ENCODE data around the gene CCL28.

The CCL28 gene

DNA sequence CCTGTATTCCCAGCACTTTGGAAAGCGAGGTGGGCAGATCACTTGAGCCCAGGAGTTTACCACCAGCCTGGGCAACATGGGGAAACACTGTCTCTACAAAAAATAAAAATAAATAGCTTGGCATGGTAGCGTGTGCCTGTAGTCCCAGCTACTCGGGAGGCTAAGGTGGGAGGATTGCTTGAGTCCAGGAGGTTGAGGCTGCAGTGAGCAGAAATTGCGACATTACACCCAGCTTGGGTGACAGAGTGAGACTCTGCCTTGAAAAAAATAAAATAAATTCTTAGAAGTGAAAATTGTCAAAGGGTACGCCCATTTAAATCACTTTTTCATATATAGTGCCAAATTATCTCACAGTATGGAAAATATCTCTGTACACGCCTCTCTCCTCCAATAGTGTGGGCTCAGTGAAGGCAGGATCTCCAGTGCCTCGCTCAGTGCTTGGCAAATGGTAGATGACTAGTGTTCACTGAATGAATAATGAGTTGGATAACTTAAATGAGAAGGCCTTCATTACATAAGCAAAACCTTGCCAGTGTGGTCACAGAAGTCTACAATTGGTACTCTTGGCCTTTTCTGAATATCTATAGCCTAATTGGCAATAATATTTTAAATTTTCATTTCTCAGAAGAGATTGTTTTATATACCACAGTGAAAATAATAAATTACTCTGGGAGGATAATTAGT is 9.4 kb upstream of the CCL28 start:
- POLR2A ChIA-PET, result interaction anchor here (1.5 kb wide), 1 partner anchor 62 kb away, joined by 10 read pairs; the partner anchor contains the start of gene TMEM267
- CTCF ChIA-PET, result interaction anchor here (0.6 kb wide), 3 partner anchors 184 to 523 kb away, joined by 3 to 4 read pairs (median 3); no protein-coding TSS in a partner anchor
- no peak for TF ChIP-seq SP1 (IDR thresholded peaks at IDR 0.05)
- TF ChIP-seq LEF1 (IDR thresholded peaks at IDR 0.05; ENCODE audit: borderline replicate concordance), result no peak
- TF ChIP-seq ZNF384 (IDR thresholded peaks at IDR 0.05), result no peak
- no peak for TF ChIP-seq ARNT (IDR thresholded peaks at IDR 0.05)
- TF ChIP-seq FOXM1 (IDR thresholded peaks at IDR 0.05; ENCODE audit: borderline replicate concordance), result no peak
- TF ChIP-seq CTBP1 (IDR thresholded peaks at IDR 0.05; ENCODE audit: borderline replicate concordance), result no peak
- TF ChIP-seq SUZ12 (IDR thresholded peaks at IDR 0.05), result no peak
- no peak for TF ChIP-seq L3MBTL2 (conservative IDR thresholded peaks at IDR 0.05)
- TF ChIP-seq, protein P1, sequence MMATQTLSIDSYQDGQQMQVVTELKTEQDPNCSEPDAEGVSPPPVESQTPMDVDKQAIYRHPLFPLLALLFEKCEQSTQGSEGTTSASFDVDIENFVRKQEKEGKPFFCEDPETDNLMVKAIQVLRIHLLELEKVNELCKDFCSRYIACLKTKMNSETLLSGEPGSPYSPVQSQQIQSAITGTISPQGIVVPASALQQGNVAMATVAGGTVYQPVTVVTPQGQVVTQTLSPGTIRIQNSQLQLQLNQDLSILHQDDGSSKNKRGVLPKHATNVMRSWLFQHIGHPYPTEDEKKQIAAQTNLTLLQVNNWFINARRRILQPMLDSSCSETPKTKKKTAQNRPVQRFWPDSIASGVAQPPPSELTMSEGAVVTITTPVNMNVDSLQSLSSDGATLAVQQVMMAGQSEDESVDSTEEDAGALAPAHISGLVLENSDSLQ (IDR thresholded peaks at IDR 0.05), result no peak
- TF ChIP-seq FOXK2 (IDR thresholded peaks at IDR 0.05), result no peak
- no peak for TF ChIP-seq BHLHE40 (IDR thresholded peaks at IDR 0.05; ENCODE audit: borderline replicate concordance)

DNA sequence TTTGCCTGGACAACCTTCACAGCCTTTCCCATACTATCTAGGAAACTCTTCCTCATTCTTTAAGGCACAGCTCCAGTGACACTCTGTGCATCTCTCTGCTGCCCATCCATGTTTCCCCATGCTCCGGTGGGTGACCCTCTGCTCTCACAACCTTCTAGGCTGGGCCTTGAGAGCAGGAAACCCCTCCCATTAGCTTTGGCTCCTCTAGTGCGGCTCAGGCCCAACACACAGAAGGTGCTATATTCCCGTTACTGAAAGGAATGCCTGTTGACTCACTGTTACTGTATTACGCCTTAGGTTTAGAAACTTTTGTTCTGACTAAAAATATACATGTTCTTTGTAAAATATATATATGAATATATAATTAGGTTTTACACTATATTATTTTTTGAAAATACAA is 8.1 kb upstream of the CCL28 start:
- CTCF ChIA-PET, result no interaction called here

More for the DNA sequence above, 9.4 kb upstream of the CCL28 start:
- DNase-seq (ENCODE audit: extremely low spot score), result no peak

DNA sequence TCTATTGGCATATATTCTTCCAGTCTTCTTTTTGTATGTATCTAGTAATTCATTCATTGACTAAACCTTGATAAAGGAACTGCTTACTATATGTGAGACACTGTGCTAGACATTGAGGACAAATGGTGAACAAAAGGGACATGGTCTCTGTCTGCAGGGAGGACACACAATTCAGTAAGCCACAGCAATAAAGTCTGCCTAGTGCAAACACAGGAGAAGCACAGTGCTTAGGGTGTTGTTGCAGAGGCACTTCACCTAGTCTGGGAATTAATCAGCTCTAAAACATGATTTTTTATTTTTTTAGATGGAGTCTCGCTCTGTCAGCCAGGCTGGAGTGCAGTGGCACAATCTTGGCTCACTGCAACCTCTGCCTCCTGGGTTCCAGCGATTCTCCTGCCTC is 6.4 kb upstream of the CCL28 start:
- CTCF ChIA-PET, result no interaction called here
- POLR2A ChIA-PET, result no interaction called here

More for the DNA sequence above, 8.1 kb upstream of the CCL28 start:
- TF ChIP-seq CTBP1 (IDR thresholded peaks at IDR 0.05; ENCODE audit: borderline replicate concordance), result no peak
- no peak for TF ChIP-seq FOXA1 (IDR thresholded peaks at IDR 0.05)
- no peak for TF ChIP-seq SUZ12 (IDR thresholded peaks at IDR 0.05)
- TF ChIP-seq, protein P1 (IDR thresholded peaks at IDR 0.05), result no peak
- DNase-seq (ENCODE audit: extremely low spot score), result no peak
- POLR2A ChIA-PET, result no interaction called here

DNA sequence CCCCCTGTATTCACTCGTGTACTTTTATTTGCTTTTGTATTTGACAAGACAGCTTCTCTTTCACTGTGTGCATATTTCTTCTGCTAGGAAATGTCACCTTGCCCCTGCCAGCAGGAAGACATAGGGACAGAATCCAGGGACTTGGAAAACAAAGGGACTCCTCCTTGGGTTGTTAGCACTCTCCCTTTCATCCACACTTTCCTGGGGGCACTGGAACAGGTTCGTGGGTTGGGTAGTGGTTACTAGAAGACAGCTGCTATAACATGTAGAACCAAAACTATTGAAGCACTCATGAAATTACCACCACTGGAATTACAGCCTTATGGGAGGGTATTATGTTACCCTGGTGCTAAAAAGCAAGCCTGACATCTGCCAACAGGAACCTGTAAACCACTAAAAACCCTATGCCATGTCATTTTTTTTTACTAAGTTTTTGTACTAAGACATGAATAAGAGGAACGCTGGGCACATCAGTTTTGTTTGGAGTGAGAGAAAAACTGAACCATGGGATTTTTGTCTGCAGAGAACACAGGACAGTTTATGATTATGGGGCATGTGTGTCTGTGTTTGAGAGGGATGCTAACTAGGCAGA is 4.7 kb upstream of the CCL28 start:
- DNase-seq (ENCODE audit: extremely low spot score), result no peak
- ChIA-PET CTCF (no interaction called here), POLR2A (interaction anchor here (2.4 kb wide), 1 partner anchor 67 kb away, joined by 8 read pairs; the partner anchor contains the start of gene TMEM267)
- no peak for TF ChIP-seq NFRKB (IDR thresholded peaks at IDR 0.05)
- no peak for TF ChIP-seq L3MBTL2 (conservative IDR thresholded peaks at IDR 0.05)
- no peak for TF ChIP-seq BHLHE40 (IDR thresholded peaks at IDR 0.05; ENCODE audit: borderline replicate concordance)
- TF ChIP-seq FOXM1 (IDR thresholded peaks at IDR 0.05; ENCODE audit: borderline replicate concordance), result no peak
- TF ChIP-seq CTBP1 (IDR thresholded peaks at IDR 0.05; ENCODE audit: borderline replicate concordance), result no peak
- TF ChIP-seq FOXK2 (IDR thresholded peaks at IDR 0.05), result no peak

More for the DNA sequence above, 6.4 kb upstream of the CCL28 start:
- TF ChIP-seq, protein P1 (IDR thresholded peaks at IDR 0.05), result no peak
- TF ChIP-seq TARDBP (IDR thresholded peaks at IDR 0.05) (no peak), ELF4 (IDR thresholded peaks at IDR 0.05) (no peak), ARNT (IDR thresholded peaks at IDR 0.05) (no peak), FOXA1 (IDR thresholded peaks at IDR 0.05) (no peak)
- no peak for DNase-seq (ENCODE audit: extremely low spot score)

DNA sequence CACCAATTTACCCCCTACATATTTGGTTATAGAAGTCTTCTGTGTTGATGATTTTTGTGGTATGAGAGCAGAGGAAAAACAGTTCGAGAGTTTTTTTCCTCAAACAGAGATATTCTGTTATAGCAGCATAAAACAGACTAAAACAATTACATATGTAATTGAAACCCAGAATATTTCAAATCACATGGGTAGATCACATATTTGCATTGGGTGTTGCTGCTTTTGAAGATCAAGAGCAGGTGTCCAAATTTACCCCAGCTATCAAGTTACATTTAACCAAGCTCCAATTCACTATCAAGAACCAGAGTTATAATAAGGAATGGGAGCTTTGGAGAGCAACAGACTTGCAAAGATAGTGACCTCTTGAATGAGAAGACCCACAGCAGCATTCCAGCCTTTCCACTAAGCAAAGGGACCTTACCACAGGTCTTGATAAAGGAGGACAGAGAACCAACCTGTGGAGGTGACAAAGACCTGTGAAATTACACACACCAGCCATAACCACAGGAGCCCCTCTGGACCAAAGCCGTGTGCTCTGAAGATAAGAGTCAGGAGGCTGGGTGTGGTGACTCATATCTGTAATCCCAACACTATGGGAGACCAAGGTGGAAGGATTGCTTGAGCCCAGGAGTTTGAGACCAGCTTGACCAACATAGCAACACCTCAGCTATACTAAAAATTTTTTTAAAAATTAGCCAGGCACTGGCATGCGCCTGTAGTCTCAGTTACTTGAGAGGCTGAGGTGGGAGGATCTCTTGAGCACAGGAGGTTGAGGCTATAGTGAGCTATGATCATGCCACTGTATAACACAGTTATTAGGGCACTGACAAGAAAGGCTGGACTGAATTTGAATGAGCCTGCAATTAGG is 4.0 kb upstream of the CCL28 start:
- ChIA-PET CTCF (no interaction called here), POLR2A (interaction anchor here (2.4 kb wide), 1 partner anchor 68 kb away, joined by 8 read pairs; the partner anchor contains the start of gene TMEM267)
- TF ChIP-seq NFRKB (IDR thresholded peaks at IDR 0.05) (no peak), CTBP1 (IDR thresholded peaks at IDR 0.05; ENCODE audit: borderline replicate concordance) (no peak), L3MBTL2 (conservative IDR thresholded peaks at IDR 0.05) (no peak), LEF1 (IDR thresholded peaks at IDR 0.05; ENCODE audit: borderline replicate concordance) (no peak), ZNF384 (IDR thresholded peaks at IDR 0.05) (no peak), SP1 (IDR thresholded peaks at IDR 0.05) (no peak), BHLHE40 (IDR thresholded peaks at IDR 0.05; ENCODE audit: borderline replicate concordance) (no peak), FOXA1 (IDR thresholded peaks at IDR 0.05) (no peak), ELF4 (IDR thresholded peaks at IDR 0.05) (no peak), ARNT (IDR thresholded peaks at IDR 0.05) (no peak), FOXK2 (IDR thresholded peaks at IDR 0.05) (no peak)
- DNase-seq (ENCODE audit: extremely low spot score), result no peak

DNA sequence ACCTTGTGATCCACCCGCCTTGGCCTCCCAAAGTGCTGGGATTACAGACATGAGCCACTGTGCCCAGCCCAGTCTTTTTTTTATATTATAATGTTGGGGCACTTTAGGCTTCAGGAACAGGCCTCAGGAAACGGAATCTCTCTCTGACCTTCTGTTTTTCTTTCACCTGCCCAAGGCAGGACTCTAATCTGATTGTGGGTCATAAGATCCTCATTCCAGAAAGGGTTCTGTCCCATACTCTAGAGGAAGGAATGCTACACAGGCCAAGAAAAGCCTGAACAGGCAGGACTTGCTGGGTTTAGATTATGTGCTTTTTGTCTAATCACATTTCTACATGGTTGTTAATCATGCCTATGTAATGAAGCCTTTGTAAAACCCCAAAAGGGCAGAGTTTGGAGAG is 1.8 kb upstream of the CCL28 start:
- POLR2A ChIA-PET, result no interaction called here
- TF ChIP-seq HDGF (IDR thresholded peaks at IDR 0.05; ENCODE audit: borderline replicate concordance), result no peak
- TF ChIP-seq LEF1 (IDR thresholded peaks at IDR 0.05; ENCODE audit: borderline replicate concordance), result no peak
- TF ChIP-seq, protein P1 (IDR thresholded peaks at IDR 0.05), result no peak
- TF ChIP-seq NFRKB (IDR thresholded peaks at IDR 0.05), result no peak
- no peak for TF ChIP-seq ELF4 (IDR thresholded peaks at IDR 0.05)
- no peak for TF ChIP-seq CTBP1 (IDR thresholded peaks at IDR 0.05; ENCODE audit: borderline replicate concordance)
- no peak for TF ChIP-seq ARNT (IDR thresholded peaks at IDR 0.05)
- no peak for TF ChIP-seq BHLHE40 (IDR thresholded peaks at IDR 0.05; ENCODE audit: borderline replicate concordance)
- no peak for TF ChIP-seq L3MBTL2 (conservative IDR thresholded peaks at IDR 0.05)
- CTCF ChIA-PET, result no interaction called here

More for the DNA sequence above, 1.8 kb upstream of the CCL28 start:
- no peak for DNase-seq (ENCODE audit: extremely low spot score)
